Measurements from ENCODE around the gene PAWR. TPM values are rescaled to one million over a fixed set of nuclear protein-coding genes. Genes with fewer than 3 reads are reported as not detected.

PAWR gene
- total RNA-seq, 6 experiments from 2014 or later, result 25.0 to 62.3 (median 28.9) TPM

- 96% methylated on average over 4 of the region's 4 CpGs for WGBS (ENCODE audit: insufficient coverage, low coverage, low lambda C conversion rate, missing lambda C conversion rate)
- Histone ChIP-seq H3K27ac (no peak overlapping the region), H3K36me3 (no peaks in the 10 kb centered on the region), H3K9me3 (no peaks in the 10 kb centered on the region), H3K27me3 (no peaks in the 10 kb centered on the region), H3K4me1 (peaks cover 0 to 8% (median under 1%) of the 10 kb centered on the region in 4 donors), H3K4me3 (no peak overlapping the region)
- DNase-seq, result no peak
- ATAC-seq, result no peak
- no peak for TF ChIP-seq POLR2A (IDR thresholded peaks at IDR 0.05)
- intact Hi-C loops (cut with DNase I), result no loop called here
Measured at GRCh38 chr12:79673354-79673753, 17.4 kb downstream of the PAWR start.

- DNase-seq (no peak), ATAC-seq (no peak)
- TF ChIP-seq POLR2A (IDR thresholded peaks at IDR 0.05) (no peak), CTCF (IDR thresholded peaks at IDR 0.05) (no peak)
- intact Hi-C loops (cut with DNase I), result no loop called here
- H3K27ac ChIP-seq, result no peak overlapping the region
- H3K4me3 ChIP-seq, result no peak overlapping the region
- WGBS (ENCODE audit: insufficient coverage, low coverage, low lambda C conversion rate, missing lambda C conversion rate), result 84% methylated on average over 4 of the region's 4 CpGs
- H3K27me3 ChIP-seq, result no peaks in the 10 kb centered on the region
- no peaks in the 10 kb centered on the region for H3K9me3 ChIP-seq
- H3K4me1 ChIP-seq, result no peaks in the 10 kb centered on the region
- H3K36me3 ChIP-seq, result no peaks in the 10 kb centered on the region
Measured at GRCh38 chr12:79668113-79668512, 22.7 kb downstream of the PAWR start.

- no peak overlapping the region for H3K4me3 ChIP-seq
- no peak for DNase-seq
- intact Hi-C loops (cut with DNase I), result no loop called here
- no peaks in the 10 kb centered on the region for H3K27me3 ChIP-seq
- 78% methylated on average over 4 of the region's 4 CpGs for WGBS (ENCODE audit: insufficient coverage, low coverage, low lambda C conversion rate, missing lambda C conversion rate)
- no peak overlapping the region for H3K27ac ChIP-seq
- no peak for TF ChIP-seq POLR2A (IDR thresholded peaks at IDR 0.05)
- TF ChIP-seq CTCF (IDR thresholded peaks at IDR 0.05), result no peak
- H3K4me1 ChIP-seq, result no peaks in the 10 kb centered on the region
- no peak for ATAC-seq
- H3K9me3 ChIP-seq, result no peaks in the 10 kb centered on the region
- H3K36me3 ChIP-seq, result no peaks in the 10 kb centered on the region
Measured at GRCh38 chr12:79665212-79665887, 25.4 kb downstream of the PAWR start.

DNA sequence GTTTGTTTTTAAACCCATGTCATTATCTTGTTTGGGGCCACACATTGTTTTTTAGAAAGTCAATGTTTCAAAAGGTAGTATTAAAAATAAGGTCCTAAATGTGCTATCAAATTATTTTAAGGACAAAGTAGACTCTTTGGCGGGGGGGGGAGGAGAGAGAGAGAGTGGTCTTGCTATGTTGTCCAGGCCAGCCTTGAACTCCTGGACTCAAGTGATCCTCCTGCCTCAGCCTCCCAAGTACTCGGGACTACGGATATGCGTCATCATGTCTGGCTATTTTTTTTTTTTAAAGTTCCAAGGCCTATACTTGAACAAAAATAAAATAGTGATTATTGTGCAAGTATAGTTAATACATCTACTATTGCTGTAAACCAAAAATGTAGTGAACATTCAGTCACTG is 26.2 kb downstream of the PAWR start:
- H3K4me1 ChIP-seq, result peaks cover 0 to 6% (median 0%) of the 10 kb centered on the region in 4 donors
- H3K9me3 ChIP-seq, result no peaks in the 10 kb centered on the region
- intact Hi-C loops (cut with DNase I), result no loop called here
- 77% methylated on average over 4 of the region's 4 CpGs for WGBS (ENCODE audit: insufficient coverage, low coverage, low lambda C conversion rate, missing lambda C conversion rate)
- no peaks in the 10 kb centered on the region for H3K36me3 ChIP-seq
- H3K4me3 ChIP-seq, result no peak overlapping the region
- no peaks in the 10 kb centered on the region for H3K27me3 ChIP-seq
- DNase-seq (no peak), ATAC-seq (no peak)
- no peak overlapping the region for H3K27ac ChIP-seq
- TF ChIP-seq CTCF (IDR thresholded peaks at IDR 0.05) (no peak), POLR2A (IDR thresholded peaks at IDR 0.05) (no peak)

GRCh38 chr12:79662046-79662811 is 28.5 kb downstream of the PAWR start:
- no peaks in the 10 kb centered on the region for H3K36me3 ChIP-seq
- peaks cover 0 to 6% (median 0%) of the 10 kb centered on the region in 4 donors for H3K4me1 ChIP-seq
- H3K4me3 ChIP-seq, result no peak overlapping the region
- WGBS (ENCODE audit: insufficient coverage, low coverage, low lambda C conversion rate, missing lambda C conversion rate), result 86% methylated on average over 1 of the region's 1 CpG
- ATAC-seq (no peak), DNase-seq (no peak)
- intact Hi-C loops (cut with DNase I), result no loop called here
- TF ChIP-seq CTCF (IDR thresholded peaks at IDR 0.05) (no peak), POLR2A (IDR thresholded peaks at IDR 0.05) (no peak)
- H3K9me3 ChIP-seq, result no peaks in the 10 kb centered on the region
- no peaks in the 10 kb centered on the region for H3K27me3 ChIP-seq
- H3K27ac ChIP-seq, result no peak overlapping the region

All from right lobe of liver (tissue), 6 donors.